DMS153 treated with DMSO at 0.1 percent for 48 hours (cell line): Measurements from ENCODE around the gene GTF2H3.
A peak's percentile ranks its signal among the peaks of the same experiment; 100 is the strongest.
"Not testable (repeated sequence)": the region's sequence is repeated elsewhere in the genome, so short reads cannot be mapped to it uniquely, and the experiment has no call there.

Experiments
- DNase-seq: peaks from one replicate; lab custom pipeline; 2025; ENCODE audit not compliant: unreplicated experiment; lab: John Stamatoyannopoulos, UW

The GTF2H3 gene

DNA sequence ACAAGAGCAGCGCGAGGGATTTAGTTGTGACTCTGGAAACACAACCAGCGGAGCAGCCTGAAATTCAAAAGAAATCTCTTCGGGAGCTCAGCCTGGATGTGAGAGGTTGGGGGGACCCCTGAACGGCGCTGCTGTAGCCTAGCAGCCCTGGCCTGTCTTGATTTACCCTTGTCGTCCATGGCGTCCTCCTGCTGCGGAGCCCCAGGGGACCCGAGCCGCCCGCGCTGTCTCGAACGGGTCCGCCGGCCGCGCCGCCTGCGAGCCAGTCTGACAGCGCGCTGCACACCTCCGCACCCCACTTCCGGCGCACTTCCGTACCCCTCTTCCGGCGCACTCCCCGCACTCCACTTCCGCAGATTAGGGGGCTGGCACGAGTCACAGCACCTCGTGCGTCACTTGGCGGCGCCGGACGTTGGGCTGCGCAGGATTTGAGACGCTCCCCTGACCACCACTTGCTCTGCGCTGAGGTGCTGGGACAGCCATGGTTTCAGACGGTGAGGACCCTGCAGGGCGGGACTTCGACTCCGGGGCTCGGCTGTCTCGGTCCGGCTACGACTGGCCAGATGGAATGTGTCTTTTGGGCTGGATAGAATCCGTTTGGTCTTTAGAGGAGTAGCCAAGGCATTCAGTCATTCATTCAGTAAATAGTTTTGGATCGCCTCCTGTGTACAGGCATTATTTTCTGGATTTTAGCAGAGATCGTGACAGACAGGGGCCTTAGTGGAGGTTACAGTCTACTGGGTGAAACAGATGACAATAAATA is at the start of gene GTF2H3, which contains the start of gene EIF2B1:
Gene GTF2H3, plus strand, starts transcription at position 451 of the 763 bp plus-strand sequence. Its CDS starts 31 bp downstream, at position 482.
Gene EIF2B1, minus strand, starts transcription at position 308 of the 763 bp plus-strand sequence. Its CDS starts 129 bp downstream, at position 179.
- DNase-seq = peak; percentile 93

DNA sequence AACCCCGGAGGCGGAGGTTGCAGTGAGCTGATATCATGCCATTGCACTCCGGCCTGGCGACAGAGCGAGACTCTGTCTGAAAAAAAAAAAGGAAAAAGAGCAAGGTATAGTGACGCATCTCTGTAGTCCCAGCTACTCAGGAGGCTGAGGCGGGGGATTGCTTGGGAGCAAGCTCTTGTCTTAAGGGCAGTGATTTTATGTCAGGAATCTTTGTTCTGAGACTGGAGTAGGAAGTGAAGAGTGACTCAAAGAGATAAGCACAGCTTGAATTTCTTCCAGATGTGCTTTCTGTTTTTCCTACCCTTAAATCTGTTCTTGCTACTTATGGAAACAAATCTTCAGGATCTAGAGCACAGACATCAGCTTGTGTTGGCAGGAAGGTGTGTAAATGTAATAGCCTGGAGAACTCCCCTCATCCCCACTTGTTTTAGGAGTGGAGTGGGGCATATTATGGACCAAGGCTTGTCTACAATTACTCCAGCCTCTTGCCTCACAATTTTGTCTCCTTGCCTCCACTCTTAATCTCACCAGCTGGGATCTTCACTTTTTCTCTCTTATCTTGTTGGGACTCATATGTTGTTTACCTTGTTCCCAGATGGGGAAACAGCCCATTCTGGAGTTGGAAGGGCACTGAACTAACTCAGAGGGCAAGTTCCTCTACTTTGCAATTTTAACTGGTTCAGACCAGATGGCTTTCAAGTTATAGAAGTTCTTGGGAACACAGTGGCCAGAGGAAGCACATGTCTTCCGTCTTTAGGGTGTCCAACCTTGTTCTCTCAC is 41.7 kb upstream of the GTF2H3 start:
- DNase-seq = no peak

DNA sequence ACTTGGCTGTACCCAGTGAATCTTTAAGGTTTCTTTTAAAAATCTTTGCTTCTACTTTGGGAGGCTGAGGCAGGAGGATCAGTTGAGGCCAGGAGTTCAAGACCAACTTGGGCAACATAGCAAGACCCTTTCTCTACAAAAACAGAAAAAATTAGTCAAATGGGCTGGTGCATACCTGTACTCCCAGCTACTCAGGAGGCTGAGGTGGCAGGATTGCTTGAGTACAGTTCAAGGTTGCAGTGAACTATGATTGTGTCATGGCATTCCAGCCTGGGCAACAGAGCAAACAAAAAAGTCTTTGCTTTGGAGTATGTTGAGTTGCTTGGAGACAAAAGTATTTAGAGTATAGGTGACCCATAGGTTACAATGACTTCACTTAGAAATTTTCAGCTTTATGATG is 37.9 kb upstream of the GTF2H3 start:
- no peak for DNase-seq

DNA sequence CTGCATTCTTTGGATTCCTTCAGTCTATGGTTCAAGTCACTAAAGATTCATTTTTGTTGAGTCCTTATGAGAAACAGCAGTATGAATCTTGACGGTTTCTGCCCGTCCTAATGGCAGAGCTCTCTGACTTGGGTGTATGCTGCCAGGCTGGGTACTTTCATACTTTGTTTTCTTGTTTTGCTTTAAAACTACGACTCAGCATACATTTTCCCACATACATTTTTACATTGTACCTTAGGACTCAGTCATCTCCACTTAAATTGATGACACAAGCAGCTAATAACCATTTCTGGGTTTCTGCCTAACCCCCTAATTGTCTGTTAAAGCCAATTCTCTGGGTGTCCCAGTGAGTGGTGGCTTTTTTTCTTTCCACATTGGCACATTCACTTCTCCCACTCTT is 36.5 kb upstream of the GTF2H3 start:
- DNase-seq = no peak

DNA sequence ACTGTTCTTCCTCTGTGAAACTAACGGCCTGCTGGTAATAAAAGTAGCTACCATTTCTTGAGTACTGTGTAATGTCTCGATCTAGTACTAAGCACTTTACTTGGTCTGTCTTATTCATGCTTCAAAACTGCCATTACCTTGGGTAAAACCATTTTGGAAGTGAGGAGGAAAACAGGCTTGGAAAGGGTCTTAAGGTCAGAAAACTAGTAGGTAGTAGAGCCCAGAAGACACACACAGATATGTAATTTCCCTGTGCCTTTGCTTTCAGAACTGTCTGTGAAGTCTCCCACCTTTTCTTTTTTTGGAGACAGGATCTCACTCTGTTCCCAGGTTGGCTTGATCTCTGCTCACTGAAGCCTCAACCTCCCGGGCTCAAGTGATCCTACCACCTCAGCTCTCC is 35.1 kb upstream of the GTF2H3 start:
- DNase-seq = no peak

DNA sequence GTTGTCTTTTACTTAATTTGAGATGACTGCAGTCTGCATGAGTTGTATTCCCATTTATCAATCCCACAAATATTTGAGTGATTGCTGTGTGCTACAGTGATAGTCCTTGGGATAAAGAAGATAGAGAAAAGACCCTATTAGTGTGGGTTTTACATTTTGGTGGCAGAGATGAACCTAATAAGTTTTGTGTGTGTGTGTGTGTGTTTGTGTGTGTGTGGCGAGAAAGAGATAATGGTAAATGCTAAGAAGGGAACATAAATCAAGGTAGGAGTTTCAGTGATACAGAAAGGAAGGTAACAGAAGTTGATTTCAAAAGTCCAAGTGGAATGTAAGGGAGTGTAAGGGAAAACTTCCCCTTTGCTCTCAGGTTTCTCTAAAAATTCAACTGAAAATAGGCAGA is 34.3 kb upstream of the GTF2H3 start:
- no peak for DNase-seq

DNA sequence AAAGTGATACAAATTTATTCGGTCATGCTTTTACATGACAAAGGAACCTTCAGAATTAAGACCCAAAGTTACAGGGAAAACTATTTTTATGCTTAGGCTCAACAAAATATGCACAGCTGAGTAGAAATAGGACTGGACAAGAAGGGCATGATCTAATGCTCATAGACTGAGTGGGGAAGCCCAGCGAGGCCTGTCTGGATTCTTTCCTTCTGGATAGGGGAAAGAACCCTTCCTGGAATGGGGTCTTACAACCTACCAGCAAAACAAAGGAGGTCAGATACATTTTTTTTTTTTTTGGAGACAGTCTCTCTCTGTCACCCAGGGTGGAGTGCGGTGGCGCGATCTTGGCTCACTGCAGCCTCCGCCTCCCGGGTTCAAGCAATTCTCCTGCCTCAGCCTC is 33.9 kb upstream of the GTF2H3 start:
- no peak for DNase-seq

DNA sequence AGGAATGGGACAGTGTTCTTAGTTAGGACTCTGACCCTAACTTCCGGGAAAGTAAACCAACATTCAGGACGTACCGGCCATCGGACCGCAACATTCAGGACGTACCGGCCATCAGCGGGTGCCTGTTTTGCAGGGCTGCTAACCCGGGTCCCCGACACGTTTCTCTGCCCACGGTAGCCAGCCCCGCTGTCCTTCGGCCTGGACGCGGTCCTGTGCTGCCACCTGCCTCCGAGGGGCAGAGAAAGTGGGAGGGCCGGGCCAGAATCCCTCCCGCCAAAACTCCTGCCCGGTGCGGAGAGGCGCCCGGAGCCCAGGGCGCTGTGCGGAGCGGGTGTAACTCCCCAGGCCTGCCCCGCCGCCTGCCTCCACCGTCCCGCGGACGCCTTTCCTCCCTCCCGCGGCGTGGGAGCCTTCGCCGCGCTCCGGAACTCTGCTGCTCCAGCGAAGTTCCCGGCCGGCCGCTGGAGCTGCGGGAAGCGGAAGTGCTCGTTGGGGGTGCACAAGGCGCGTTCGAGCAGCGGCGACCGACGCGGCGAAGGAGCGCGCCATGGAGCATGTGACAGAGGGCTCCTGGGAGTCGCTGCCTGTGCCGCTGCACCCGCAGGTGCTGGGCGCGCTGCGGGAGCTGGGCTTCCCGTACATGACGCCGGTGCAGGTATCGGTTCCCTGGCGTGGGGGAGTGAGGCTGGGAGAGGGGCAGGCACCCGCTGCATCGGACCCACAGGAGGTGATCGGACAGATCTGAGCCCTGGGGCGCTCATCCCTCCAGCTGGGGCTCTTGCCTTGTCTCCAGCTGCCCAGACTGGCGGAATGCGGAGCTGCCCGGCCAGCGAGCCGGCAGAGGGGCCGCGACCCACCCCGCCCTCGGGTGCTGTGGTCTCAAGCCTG is 31.8 kb upstream of the GTF2H3 start, which contains the start of gene DDX55:
Gene DDX55, plus strand, starts transcription at position 498 of the 888 bp plus-strand sequence. Its CDS starts 50 bp downstream, at position 548.
- DNase-seq = peak; percentile 84

DNA sequence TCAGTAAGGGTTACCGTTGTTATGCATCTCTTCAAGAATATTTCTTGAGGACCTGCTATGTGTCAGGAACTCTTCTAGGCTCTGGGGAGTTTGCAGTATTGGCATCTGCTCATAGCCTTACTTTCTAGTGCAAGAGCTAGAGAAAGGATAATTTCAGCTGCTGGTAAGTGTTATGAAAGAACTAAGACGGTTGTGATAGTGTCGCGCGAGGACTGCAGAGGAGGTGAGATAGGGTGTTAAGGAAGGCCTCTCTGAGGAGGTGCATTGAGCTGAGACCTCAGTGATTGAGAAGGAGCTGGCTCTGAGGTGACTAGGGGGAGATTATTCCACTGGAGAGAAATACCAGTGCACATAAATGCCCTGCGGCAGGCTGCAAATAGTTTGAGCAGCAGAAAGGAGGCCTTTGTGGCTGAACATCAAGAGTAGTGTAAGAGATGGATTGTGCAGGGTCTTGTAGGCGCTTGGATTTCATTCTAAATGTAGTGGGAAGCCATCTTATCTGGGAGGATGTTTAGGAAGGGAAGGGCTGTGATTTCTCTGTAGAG is 30.9 kb upstream of the GTF2H3 start:
- no peak for DNase-seq

DNA sequence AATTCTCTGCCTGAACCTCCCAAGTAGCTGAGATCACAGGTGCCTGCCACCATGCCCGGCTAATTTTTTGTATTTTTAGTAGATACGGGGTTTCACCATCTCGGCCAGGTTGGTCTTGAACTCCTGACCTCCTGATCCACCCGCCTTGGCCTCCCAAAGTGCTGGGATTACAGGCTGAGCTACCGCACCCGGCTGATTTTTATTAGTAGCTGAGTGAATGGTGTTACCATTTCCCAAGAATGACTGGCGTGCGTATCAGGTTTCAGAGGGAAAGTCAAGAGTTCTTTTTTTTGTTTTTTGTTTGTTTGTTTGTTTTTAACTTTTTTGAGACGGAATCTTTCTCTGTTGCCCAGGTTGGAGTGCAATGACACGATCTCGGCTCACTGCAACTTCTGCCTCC is 30.1 kb upstream of the GTF2H3 start:
- not testable (repeated sequence) for DNase-seq

DNA sequence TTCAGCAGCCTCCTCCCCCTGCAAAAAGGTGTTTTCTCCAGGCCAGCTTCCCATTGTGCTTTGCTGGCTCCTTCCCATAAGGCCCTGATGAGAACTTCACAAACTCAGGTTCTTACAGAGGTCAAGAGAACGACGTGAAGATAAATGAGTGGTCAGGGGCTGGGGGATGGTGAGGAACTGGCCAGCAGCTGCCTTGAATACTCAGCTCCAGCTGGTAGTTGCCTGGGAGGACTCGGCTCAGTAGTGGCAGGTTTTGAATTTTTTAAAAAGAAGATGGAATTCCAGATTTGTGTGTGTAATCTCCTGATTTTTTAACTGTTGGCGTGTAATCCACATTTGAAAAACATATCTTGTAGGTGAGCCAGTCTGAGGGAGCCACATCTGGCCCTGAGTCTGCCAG is 25.9 kb upstream of the GTF2H3 start:
- no peak for DNase-seq

DNA sequence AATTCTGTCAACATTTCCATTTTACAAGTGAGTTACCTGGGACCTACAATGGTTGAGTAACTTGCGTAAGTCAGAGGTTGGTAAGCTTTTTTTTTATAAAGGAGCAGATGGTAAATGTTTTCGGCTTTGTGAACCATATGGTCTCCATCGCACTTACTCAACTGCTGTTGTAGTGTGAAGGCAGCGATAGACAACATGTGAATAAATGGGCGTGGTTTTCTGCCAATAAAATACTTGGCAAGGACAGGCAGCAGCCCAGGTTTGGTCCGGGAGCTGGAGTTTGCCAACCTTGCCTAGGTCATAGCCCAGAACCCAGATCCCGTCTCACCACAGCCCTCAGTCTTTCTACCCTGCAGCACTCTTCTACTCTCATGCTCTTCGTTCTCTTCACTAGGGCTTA is 25.4 kb upstream of the GTF2H3 start:
- DNase-seq = no peak

DNA sequence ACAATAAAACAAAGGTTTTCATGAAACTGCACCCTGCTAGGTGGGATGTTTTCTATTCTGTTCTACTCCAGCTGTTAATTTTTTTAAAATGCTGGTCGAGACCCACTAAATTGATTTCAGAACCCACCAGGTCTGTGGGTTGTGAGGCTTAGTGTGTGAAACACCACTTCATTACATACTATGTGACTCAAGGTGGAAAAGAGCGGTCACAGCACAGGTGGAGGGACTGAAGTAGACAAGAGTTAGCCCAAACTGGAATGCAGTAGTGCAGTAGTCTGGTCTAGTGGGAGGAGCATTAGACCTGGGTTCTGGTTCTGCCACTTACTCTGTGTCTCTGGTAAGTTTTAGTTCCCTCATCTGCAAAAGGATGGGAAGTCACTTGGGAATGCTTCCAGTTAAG is 19.5 kb upstream of the GTF2H3 start:
- DNase-seq = no peak

DNA sequence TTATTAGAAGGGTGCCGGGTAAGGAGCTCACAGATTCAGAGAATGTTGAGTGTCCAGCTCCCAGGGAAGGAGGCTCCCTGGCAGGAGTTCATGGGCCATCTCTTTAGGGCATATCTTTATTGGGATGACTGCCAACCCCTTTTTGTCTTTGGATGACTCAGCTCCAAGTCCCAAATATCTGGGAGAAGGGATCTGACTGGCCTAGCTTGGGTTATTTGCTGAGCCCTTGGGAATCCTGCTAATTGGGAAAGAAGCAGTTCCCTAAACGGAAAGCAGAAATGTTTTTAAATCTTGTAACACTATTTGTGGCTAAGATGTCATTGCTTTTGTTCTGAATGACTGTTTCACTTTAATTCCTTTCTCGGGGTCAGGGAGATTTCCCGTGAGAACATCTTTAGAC is 19.1 kb upstream of the GTF2H3 start:
- no peak for DNase-seq

DNA sequence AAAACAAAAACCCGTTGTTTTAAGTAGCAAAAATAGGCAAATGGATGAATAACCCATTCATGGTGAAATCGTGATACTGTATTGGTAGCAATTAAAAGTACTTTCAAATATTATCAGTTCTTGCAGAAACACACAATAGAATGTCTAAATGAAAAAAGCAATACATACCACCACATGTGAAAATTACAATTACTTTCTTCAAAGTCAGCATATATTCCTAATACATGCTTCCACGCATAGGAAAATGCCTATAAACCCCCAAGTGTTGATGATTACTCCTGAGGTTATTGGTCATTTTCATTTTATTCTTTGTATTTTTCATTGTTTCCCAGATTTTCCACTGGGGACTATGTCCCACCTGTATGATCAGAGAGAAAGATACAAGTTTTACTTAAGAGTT is 16.5 kb upstream of the GTF2H3 start:
- no peak for DNase-seq

DNA sequence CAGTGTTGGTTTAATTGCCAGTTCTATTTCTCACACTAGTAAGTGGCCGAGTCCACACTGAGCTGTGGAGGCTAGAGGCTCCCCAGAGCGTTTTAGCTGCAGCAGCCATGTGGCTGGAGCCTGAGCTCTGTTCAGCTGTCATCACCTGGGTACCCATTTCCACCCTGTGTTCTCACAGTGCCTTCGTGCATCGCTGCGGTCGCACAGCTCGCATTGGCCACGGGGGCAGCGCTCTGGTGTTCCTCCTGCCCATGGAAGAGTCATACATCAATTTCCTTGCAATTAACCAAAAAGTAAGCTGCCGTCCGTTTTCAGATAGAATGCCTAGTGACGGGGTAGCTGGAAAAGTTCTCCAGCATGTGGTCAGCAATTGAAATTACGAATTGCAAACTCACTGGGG is 16.0 kb upstream of the GTF2H3 start:
- DNase-seq = no peak

DNA sequence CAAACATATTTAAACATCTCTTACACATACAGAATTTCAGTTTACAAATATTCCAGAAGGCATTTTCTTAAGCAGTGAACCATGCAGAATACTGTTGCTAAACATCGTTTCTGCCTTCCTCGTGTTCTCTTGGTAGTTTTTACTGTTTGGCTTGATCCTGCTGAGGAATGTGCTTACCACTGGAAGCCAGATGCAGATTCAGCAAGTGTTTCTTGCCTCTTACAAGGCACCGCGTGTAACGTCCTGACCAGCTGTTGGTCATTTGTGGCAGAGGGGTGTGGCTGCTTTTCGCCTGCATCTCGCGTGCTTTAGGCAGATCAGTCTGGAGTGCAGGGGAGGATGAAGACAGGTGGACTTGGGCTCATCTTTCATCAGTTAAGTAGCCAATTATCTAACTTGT is 12.5 kb upstream of the GTF2H3 start:
- no peak for DNase-seq

DNA sequence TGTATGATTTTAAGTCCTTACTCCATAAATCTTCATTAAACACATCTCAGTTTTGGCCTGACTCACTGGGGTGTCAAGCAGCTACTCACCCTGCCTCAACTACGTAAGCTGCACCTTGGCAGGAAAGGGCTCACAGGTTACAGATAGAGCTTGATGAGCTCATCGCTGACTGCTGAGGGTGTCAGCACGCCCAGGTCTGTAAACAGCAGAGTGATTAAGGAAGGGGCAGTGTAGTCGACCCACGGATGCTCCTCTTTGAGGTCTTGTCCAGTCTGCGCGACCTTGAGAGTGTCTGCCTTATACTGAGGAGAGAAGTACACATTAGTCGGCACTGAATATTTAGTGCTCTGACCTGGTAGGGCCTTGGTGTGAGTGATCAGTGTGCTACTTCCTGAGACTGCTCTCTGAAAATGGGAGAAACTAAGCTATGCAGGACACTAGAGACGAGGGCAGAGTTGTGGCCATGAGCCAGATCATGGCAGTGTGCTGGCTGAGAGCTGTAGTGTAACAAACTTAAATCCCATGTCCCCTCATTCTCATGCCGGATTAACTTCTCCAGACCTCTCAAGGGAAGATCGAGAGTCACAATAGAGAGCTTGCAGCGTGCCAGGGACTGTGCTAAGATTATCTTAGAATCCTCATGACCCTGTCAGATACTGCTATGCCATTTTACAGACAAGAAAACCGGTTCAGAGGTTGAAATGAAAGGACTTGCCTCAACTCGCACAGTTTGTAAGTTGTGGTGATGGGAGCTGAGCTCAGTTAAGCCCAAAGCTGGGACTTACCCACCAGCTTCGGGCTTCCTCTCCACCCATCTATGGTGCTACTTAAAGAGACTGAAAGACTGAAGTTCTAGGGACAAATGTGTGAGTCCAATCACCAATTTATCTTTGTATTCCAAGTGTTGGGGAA is 11.8 kb upstream of the GTF2H3 start:
- no peak for DNase-seq

DNA sequence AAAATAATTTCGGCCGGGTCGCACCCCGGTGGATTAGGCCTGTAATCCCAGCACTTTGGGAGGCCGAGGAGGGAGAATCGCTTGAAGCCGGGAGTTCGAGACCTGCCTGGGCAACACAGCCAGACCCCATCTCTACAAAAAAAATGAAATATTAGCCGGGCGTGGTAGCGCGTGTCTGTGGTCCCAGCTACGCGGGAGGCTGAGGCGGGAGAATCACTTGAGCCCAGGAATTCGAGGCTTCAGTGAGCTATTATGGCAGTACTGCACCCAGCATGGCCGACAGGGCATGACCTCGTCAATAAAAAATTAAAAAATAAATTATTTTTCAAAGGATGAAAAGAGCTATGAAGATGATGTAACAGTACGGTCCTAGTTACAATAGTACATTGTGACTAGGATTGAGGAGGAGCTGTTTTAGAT is 523 bp downstream of the GTF2H3 start:
- no peak for DNase-seq

DNA sequence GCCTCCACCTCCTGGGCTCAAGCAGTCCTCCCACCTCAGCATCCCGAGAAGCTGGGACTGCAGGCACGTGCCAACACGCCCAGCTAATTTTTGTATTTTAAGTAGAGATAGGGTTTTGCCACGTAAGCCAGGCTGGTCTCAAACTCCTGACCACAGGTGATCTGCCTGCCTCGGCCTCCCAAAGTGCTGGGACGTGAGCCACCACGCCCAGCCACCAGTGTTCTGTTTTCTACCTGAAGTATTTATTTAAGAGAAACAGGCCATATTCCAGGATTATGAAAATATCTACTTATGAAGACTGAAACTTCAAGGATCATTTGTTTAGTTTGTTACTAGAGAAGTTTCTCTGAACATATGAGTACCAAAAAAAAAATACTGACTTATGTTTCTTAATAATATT is 10.3 kb downstream of the GTF2H3 start:
- no peak for DNase-seq
